SK-N-SH (cell line): Measurements from ENCODE around the gene RASGRF2. TPM values are rescaled to one million over a fixed set of nuclear protein-coding genes. Genes with fewer than 3 reads are reported as not detected.

Experiments used
- CTCF ChIA-PET: fragments of 300-600, 350-600 bp; formaldehyde crosslinking; extraction: SDS; loops from one replicate; lab custom pipeline; 2021; lab: Yijun Ruan, JAX
- POLR2A ChIA-PET: fragments of 350-600 bp; sonication (Branson Sonifier 250); formaldehyde crosslinking; extraction: SDS; loops from one replicate; lab custom pipeline; 2020; ENCODE audit warnings: antibody characterized with exemption, inconsistent platforms; lab: Yijun Ruan, JAX
- DNase-seq: peaks from one replicate; pipeline ENCODE4 v3.0.0; 2012
- H2AFZ ChIP-seq: fragments of 200-600 bp; sonication (generic); 2 replicates; pipeline ENCODE4 v1.8.1; 2016; ENCODE audit warnings: antibody characterized with exemption, mild to moderate bottlenecking, low read depth
- H3F3A ChIP-seq: fragments of 200-600 bp; sonication (generic); replicated peaks from 2 replicates; pipeline ENCODE3; 2016; ENCODE audit warnings: antibody characterized with exemption, mild to moderate bottlenecking; ENCODE audit not compliant: insufficient read depth
- H3K27ac ChIP-seq, 2 experiments: fragments of 200-500 bp in 1 of 2; fragments of 200-600 bp in 1 of 2; sonication (Bioruptor generic) in 1 of 2; sonication (generic), shearing (Covaris generic) in 1 of 2; 2 replicates each; pipeline versions ENCODE4 v1.5.1 to v1.6.1; 2014 to 2016; ENCODE audit warnings: low read depth in 2 of 2, inconsistent platforms in 1 of 2, low read length in 1 of 2, mild to moderate bottlenecking in 1 of 2, mixed read lengths in 1 of 2
- H3K27me3 ChIP-seq: fragments of 200-600 bp; sonication (generic), shearing (Covaris generic); 2 replicates; pipeline ENCODE4 v1.6.1; 2016; ENCODE audit warnings: mixed run types; ENCODE audit not compliant: insufficient read depth
- H3K36me3 ChIP-seq, 2 experiments: fragments of 200-500 bp in 1 of 2; fragments of 200-600 bp in 1 of 2; sonication (Bioruptor generic) in 1 of 2; sonication (generic) in 1 of 2; replicated peaks in 1 of 2; 2 replicates each; pipeline versions ENCODE3 to v1.5.1; 2014 to 2016; ENCODE audit warnings: low read length in 1 of 2, mild to moderate bottlenecking in 1 of 2; ENCODE audit not compliant: insufficient read depth in 2 of 2, control insufficient read depth in 1 of 2
- H3K4me1 ChIP-seq, 2 experiments: fragments of 200-500 bp in 1 of 2; fragments of 200-600 bp in 1 of 2; sonication (Bioruptor generic) in 1 of 2; sonication (generic), shearing (Covaris generic) in 1 of 2; 2 replicates each; pipeline versions ENCODE4 v1.5.1 to v1.6.1; 2014 to 2016; ENCODE audit warnings: low read depth in 1 of 2, low read length in 1 of 2, mixed run types in 1 of 2; ENCODE audit not compliant: insufficient read depth in 2 of 2, control insufficient read depth in 1 of 2
- H3K4me2 ChIP-seq: fragments of 200-600 bp; sonication (generic), shearing (Covaris generic); 2 replicates; pipeline ENCODE4 v1.6.1; 2017; ENCODE audit warnings: mixed run types
- H3K4me3 ChIP-seq, 2 experiments: fragments of 200-500 bp in 1 of 2; fragments of 200-600 bp in 1 of 2; sonication (Bioruptor generic) in 1 of 2; sonication (generic), shearing (Covaris generic) in 1 of 2; 2 replicates each; pipeline versions ENCODE4 v1.5.1 to v1.8.1; 2014 to 2016; ENCODE audit warnings: low read depth in 2 of 2, inconsistent platforms in 1 of 2, low read length in 1 of 2, mild to moderate bottlenecking in 1 of 2, mixed read lengths in 1 of 2, moderate library complexity in 1 of 2
- H3K79me2 ChIP-seq: fragments of 200-600 bp; sonication (generic); 2 replicates; pipeline ENCODE4 v1.8.1; 2017; ENCODE audit warnings: mild to moderate bottlenecking; ENCODE audit not compliant: insufficient read depth
- H3K9ac ChIP-seq: fragments of 200-600 bp; sonication (generic); 2 replicates; pipeline ENCODE4 v1.6.1; 2017; ENCODE audit warnings: mixed run types
- H3K9me2 ChIP-seq: fragments of 200-600 bp; sonication (generic); 2 replicates; pipeline ENCODE4 v1.6.1; 2017; ENCODE audit warnings: mixed run types
- H3K9me3 ChIP-seq: fragments of 200-600 bp; sonication (generic); 2 replicates; pipeline ENCODE4 v1.6.1; 2017; ENCODE audit warnings: mixed run types, mild to moderate bottlenecking, moderate library complexity
- H4K20me1 ChIP-seq: fragments of 200-600 bp; sonication (generic); 2 replicates; pipeline ENCODE4 v1.6.1; 2017; ENCODE audit warnings: mild to moderate bottlenecking, mixed run types; ENCODE audit not compliant: insufficient read depth
- CTCF ChIP-seq: fragments of 200-600 bp; sonication (generic); IDR thresholded peaks from 2 replicates; pipeline ENCODE4 v1.6.1; 2017; ENCODE audit warnings: antibody characterized with exemption, mild to moderate bottlenecking, moderate library complexity
- ELF1 ChIP-seq: IDR thresholded peaks from 2 replicates; pipeline ENCODE4 v1.4.0; 2012
- EP300 ChIP-seq, 2 experiments: IDR thresholded peaks; 2 replicates each; pipeline versions ENCODE4 v1.4.0 to v1.6.1; 2012; ENCODE audit warnings: borderline replicate concordance in 1 of 2, low read depth in 1 of 2, low read length in 1 of 2
- EZH2phosphoT487 ChIP-seq: fragments of 200-600 bp; sonication (generic); IDR thresholded peaks from 2 replicates; pipeline ENCODE4 v1.6.1; 2017; ENCODE audit warnings: low read depth, mixed run types, mild to moderate bottlenecking, antibody characterized with exemption, moderate library complexity, borderline replicate concordance
- FOXJ3 ChIP-seq: sonication (generic); formaldehyde crosslinking; IDR thresholded peaks from 2 replicates; pipeline ENCODE4 v1.5.1; 2020; ENCODE audit warnings: mild to moderate bottlenecking, missing genetic modification reagents
- MAX ChIP-seq: IDR thresholded peaks from 2 replicates; pipeline ENCODE4 v1.4.0; 2012; ENCODE audit warnings: low read depth
- POLR2AphosphoS5 ChIP-seq: IDR thresholded peaks from 2 replicates; pipeline ENCODE4 v1.6.1; 2012; ENCODE audit warnings: low read depth, low read length
- RXRA ChIP-seq: IDR thresholded peaks from 2 replicates; pipeline ENCODE4 v1.4.0; 2012; ENCODE audit warnings: low read depth, mild to moderate bottlenecking, borderline replicate concordance
- USF2 ChIP-seq: fragments of 150-350 bp; IDR thresholded peaks from 2 replicates; pipeline ENCODE4 v1.6.1; 2017; ENCODE audit warnings: antibody characterized with exemption, low read length, low read depth, borderline replicate concordance
- WGBS: methylation state at CpG from one replicate; pipeline ENCODE4 v1.1.6; 2017; ENCODE audit warnings: low lambda C conversion rate; 5-methylcytosine and 5-hydroxymethylcytosine counted together
- polyA plus RNA-seq, 3 experiments: library from polyadenylated mRNA; depleted of rRNA; stranded (reverse); fragments of >200 nt; gene quantifications; 2 replicates each; pipeline ENCODE4 v1.2.3, GENCODE V29; 2012

Gene RASGRF2
- polyA plus RNA-seq, 1 of the 3 experiments (the other 2 are of a cell fraction) = under 0.01 TPM

GRCh38 chr5:81204205-81204604, 244.0 kb downstream of the RASGRF2 start:
- H4K20me1 ChIP-seq = no peaks in the 10 kb centered on the region
- no peaks in the 10 kb centered on the region for H3K4me1 ChIP-seq
- no peaks in the 10 kb centered on the region for H3K9me2 ChIP-seq
- 65% methylated on average over 1 of the region's 1 CpG for whole genome bisulfite sequencing
- TF ChIP-seq POLR2AphosphoS5 (no peak), EZH2phosphoT487 (no peak), RXRA (no peak), USF2 (no peak), MAX (no peak), FOXJ3 (no peak), ELF1 (no peak)
- TF ChIP-seq, all 33 proteins: peak for 0
- CTCF ChIA-PET = interaction anchor here (1.5 to 2.1 kb wide), 4 partner anchors 9 to 517 kb away, joined by 5 to 14 read pairs (median 5); no protein-coding TSS in a partner anchor
- Histone ChIP-seq H3K36me3 (no peaks in the 10 kb centered on the region), H3K4me3 (no peak overlapping the region), H3K79me2 (no peaks in the 10 kb centered on the region), H3K27me3 (no peaks in the 10 kb centered on the region), H3K9me3 (no peaks in the 10 kb centered on the region), H3K27ac (no peak overlapping the region), H3K9ac (no peak overlapping the region), H2AFZ (no peak overlapping the region), H3K4me2 (no peak overlapping the region), H3F3A (no peaks in the 10 kb centered on the region)
- POLR2A ChIA-PET = no interaction called here
- no peak for DNase-seq

GRCh38 chr5:81205058-81205457, 244.9 kb downstream of the RASGRF2 start:
- no peaks in the 10 kb centered on the region for H3F3A ChIP-seq
- POLR2A ChIA-PET = no interaction called here
- no peak overlapping the region for H2AFZ ChIP-seq
- H3K4me2 ChIP-seq = no peak overlapping the region
- no peak overlapping the region for H3K4me3 ChIP-seq
- TF ChIP-seq CTCF (no peak), EP300 (IDR thresholded peaks at IDR 0.05; ENCODE audit: borderline replicate concordance in 1 of 2, low read depth in 1 of 2, low read length in 1 of 2) (no peak)
- no peaks in the 10 kb centered on the region for H3K27me3 ChIP-seq
- DNase-seq = no peak
- no peaks in the 10 kb centered on the region; a peak in 1 of 4 replicates for H3K4me1 ChIP-seq
- no peaks in the 10 kb centered on the region for H3K9me2 ChIP-seq
- no peak overlapping the region for H3K27ac ChIP-seq
- no peaks in the 10 kb centered on the region for H3K79me2 ChIP-seq
- 73% methylated on average over 4 of the region's 4 CpGs for whole genome bisulfite sequencing
- CTCF ChIA-PET = interaction anchor here (1.7 to 2.1 kb wide), 3 partner anchors 10 to 493 kb away, joined by 5 to 14 read pairs (median 5); no protein-coding TSS in a partner anchor
- no peaks in the 10 kb centered on the region for H3K9me3 ChIP-seq
- no peaks in the 10 kb centered on the region for H4K20me1 ChIP-seq
- H3K36me3 ChIP-seq = no peaks in the 10 kb centered on the region
- H3K9ac ChIP-seq = no peak overlapping the region
